Esophagus squamous epithelium (tissue), 4 donors: ENCODE results near the gene SULT1A2.
"Not testable (repeated sequence)": the region's sequence is repeated elsewhere in the genome, so short reads cannot be mapped to it uniquely, and the experiment has no call there.

ENCODE experiments used
- CTCF ChIP-seq, 6 experiments: fragments of 450-650 bp in 4 of 6; fragments of 200-600 bp in 2 of 6; sonication (generic) in 2 of 6; IDR thresholded peaks; one replicate each; pipeline ENCODE4 v1.5.1; 2016 to 2019; ENCODE audit warnings: antibody characterized with exemption in 6 of 6, mild to moderate bottlenecking in 4 of 6, moderate library complexity in 4 of 6
- POLR2A ChIP-seq, 4 donors: fragments of 450-650 bp; IDR thresholded peaks; one replicate each; pipeline ENCODE4 v1.6.1; 2017; ENCODE audit warnings: antibody characterized with exemption in 4 of 4, mild to moderate bottlenecking in 4 of 4, moderate library complexity in 3 of 4

GRCh38 chr16:28595451-28595850 is 1.4 kb downstream of the SULT1A2 start:
- TF ChIP-seq POLR2A, CTCF (IDR thresholded peaks at IDR 0.05): not testable (repeated sequence)
